BLaER1 treated with 17β-estradiol and CSF1 and Interleukin-3, amounts not matched to agents 10 nM and 100 nM (cell line): Measurements from ENCODE around the gene DMWD.

Source experiments
- H3K27ac ChIP-seq, 11 experiments: shearing (Covaris generic); formaldehyde crosslinking; 2 replicates each; pipeline ENCODE4 v1.8.1; 2022
- H3K27me3 ChIP-seq, 11 experiments: shearing (Covaris generic); formaldehyde crosslinking; 2 replicates each; pipeline ENCODE4 v1.8.1; 2022
- H3K36me3 ChIP-seq, 11 experiments: shearing (Covaris generic); formaldehyde crosslinking; 2 replicates each; pipeline ENCODE4 v1.8.1; 2022
- H3K4me1 ChIP-seq, 10 experiments: shearing (Covaris generic); formaldehyde crosslinking; 2 replicates each; pipeline ENCODE4 v1.8.1; 2022
- H3K4me2 ChIP-seq, 11 experiments: shearing (Covaris generic); formaldehyde crosslinking; 2 replicates each; pipeline ENCODE4 v1.8.1; 2022
- H3K4me3 ChIP-seq, 10 experiments: shearing (Covaris generic); formaldehyde crosslinking; 2 replicates each; pipeline ENCODE4 v1.8.1; 2022
- H3K9ac ChIP-seq, 11 experiments: shearing (Covaris generic); formaldehyde crosslinking; 2 replicates each; pipeline ENCODE4 v1.8.1; 2022
- H3K9me3 ChIP-seq, 11 experiments: shearing (Covaris generic); formaldehyde crosslinking; replicated peaks in 1 of 11; 2 replicates each; pipeline ENCODE4 v1.8.1; 2022
- H4K20me1 ChIP-seq, 11 experiments: shearing (Covaris generic); formaldehyde crosslinking; 2 replicates each; pipeline ENCODE4 v1.8.1; 2022
- Cebpa-rat ChIP-seq, 11 experiments: shearing (Covaris generic); IDR thresholded peaks; 2 replicates each; pipeline ENCODE4 v1.8.1; 2022

DMWD gene

GRCh38 chr19:45780146-45780447 lies 12.5 kb downstream of the DMWD start:
- H3K4me2 ChIP-seq = peak overlapping the region in 6 of 11 experiments; percentile 73 to 95 (median 86); a peak in 8 of 22 replicates
- no peak overlapping the region for H3K27ac ChIP-seq
- H3K27me3 ChIP-seq = peaks cover 6 to 89% (median 24%) of the 10 kb centered on the region in 11 experiments; a peak in 17 of 22 replicates
- H3K4me3 ChIP-seq = no peak overlapping the region
- peaks cover 0 to 38% (median 15%) of the 10 kb centered on the region in 11 experiments; a peak in 13 of 22 replicates for H3K36me3 ChIP-seq
- peaks cover 54 to 91% (median 81%) of the 10 kb centered on the region in 11 experiments for H4K20me1 ChIP-seq
- peaks cover 23 to 41% (median 33%) of the 10 kb centered on the region in 10 experiments for H3K4me1 ChIP-seq
- no peak for TF ChIP-seq Cebpa-rat (IDR thresholded peaks at IDR 0.05)
- no peak overlapping the region for H3K9ac ChIP-seq
- no peaks in the 10 kb centered on the region for H3K9me3 ChIP-seq

- Histone ChIP-seq H3K9ac (peak overlapping the region in 4 of 11 experiments; percentile 27 to 49 (median 33); a peak in 2 of 22 replicates), H3K27ac (no peak overlapping the region), H3K4me2 (peak overlapping the region; percentile 61 to 95 (median 80)), H3K4me1 (peaks cover 23 to 41% (median 33%) of the 10 kb centered on the region in 10 experiments), H4K20me1 (peaks cover 48 to 91% (median 77%) of the 10 kb centered on the region in 11 experiments), H3K4me3 (peak overlapping the region in 7 of 10 experiments; percentile 9 to 51 (median 27); a peak in 7 of 20 replicates), H3K27me3 (peaks cover 6 to 89% (median 18%) of the 10 kb centered on the region in 11 experiments; a peak in 17 of 22 replicates), H3K9me3 (no peaks in the 10 kb centered on the region), H3K36me3 (peaks cover 0 to 38% (median 15%) of the 10 kb centered on the region in 11 experiments; a peak in 12 of 22 replicates)
- TF ChIP-seq Cebpa-rat (IDR thresholded peaks at IDR 0.05) = no peak
Observed at GRCh38 chr19:45779231-45780145, 13.2 kb downstream of the DMWD start.

- peaks cover 37 to 90% (median 66%) of the 10 kb centered on the region in 11 experiments for H4K20me1 ChIP-seq
- peaks cover 25 to 42% (median 39%) of the 10 kb centered on the region in 10 experiments for H3K4me1 ChIP-seq
- no peak for TF ChIP-seq Cebpa-rat (IDR thresholded peaks at IDR 0.05)
- no peaks in the 10 kb centered on the region for H3K9me3 ChIP-seq
- peak overlapping the region in 9 of 11 experiments; percentile 61 to 95 (median 85); a peak in 16 of 22 replicates for H3K4me2 ChIP-seq
- H3K27me3 ChIP-seq = peaks cover 6 to 89% (median 17%) of the 10 kb centered on the region in 11 experiments; a peak in 17 of 22 replicates
- no peak overlapping the region for H3K4me3 ChIP-seq
- H3K36me3 ChIP-seq = peaks cover 0 to 32% (median 15%) of the 10 kb centered on the region in 11 experiments; a peak in 12 of 22 replicates
- H3K9ac ChIP-seq = no peak overlapping the region
- no peak overlapping the region for H3K27ac ChIP-seq
Observed at GRCh38 chr19:45778010-45778661, 14.5 kb downstream of the DMWD start.

GRCh38 chr19:45777395-45777961 lies 15.2 kb downstream of the DMWD start:
- Histone ChIP-seq H3K36me3 (peaks cover 0 to 36% (median 15%) of the 10 kb centered on the region in 11 experiments; a peak in 12 of 22 replicates), H3K4me1 (peaks cover 29 to 49% (median 45%) of the 10 kb centered on the region in 10 experiments), H3K9me3 (no peaks in the 10 kb centered on the region), H4K20me1 (peaks cover 40 to 90% (median 69%) of the 10 kb centered on the region in 11 experiments), H3K4me2 (no peak overlapping the region), H3K4me3 (no peak overlapping the region), H3K9ac (no peak overlapping the region), H3K27me3 (peaks cover 6 to 90% (median 17%) of the 10 kb centered on the region in 11 experiments; a peak in 17 of 22 replicates), H3K27ac (no peak overlapping the region)
- TF ChIP-seq Cebpa-rat (IDR thresholded peaks at IDR 0.05) = no peak

- peaks cover 0 to 41% (median 15%) of the 10 kb centered on the region in 11 experiments; a peak in 12 of 22 replicates for H3K36me3 ChIP-seq
- H3K27me3 ChIP-seq = peaks cover 0 to 81% (median 1%) of the 10 kb centered on the region in 11 experiments; a peak in 14 of 22 replicates
- H3K4me2 ChIP-seq = no peak overlapping the region; a peak in 1 of 22 replicates
- H3K27ac ChIP-seq = no peak overlapping the region
- peaks cover 34 to 90% (median 63%) of the 10 kb centered on the region in 11 experiments for H4K20me1 ChIP-seq
- no peak for TF ChIP-seq Cebpa-rat (IDR thresholded peaks at IDR 0.05)
- peaks cover 16 to 56% (median 51%) of the 10 kb centered on the region in 10 experiments for H3K4me1 ChIP-seq
- no peaks in the 10 kb centered on the region for H3K9me3 ChIP-seq
- H3K9ac ChIP-seq = no peak overlapping the region
- no peak overlapping the region for H3K4me3 ChIP-seq
Observed at GRCh38 chr19:45774765-45775164, 17.9 kb downstream of the DMWD start.

- H3K9ac ChIP-seq = no peak overlapping the region
- peaks cover under 1 to 68% (median 2%) of the 10 kb centered on the region in 11 experiments; a peak in 17 of 22 replicates for H3K27me3 ChIP-seq
- peaks cover 24 to 80% (median 50%) of the 10 kb centered on the region in 11 experiments for H4K20me1 ChIP-seq
- H3K9me3 ChIP-seq = no peaks in the 10 kb centered on the region
- no peak overlapping the region for H3K4me3 ChIP-seq
- H3K27ac ChIP-seq = no peak overlapping the region
- peaks cover 6 to 48% (median 41%) of the 10 kb centered on the region in 10 experiments; a peak in 18 of 20 replicates for H3K4me1 ChIP-seq
- H3K36me3 ChIP-seq = peaks cover 0 to 40% (median 15%) of the 10 kb centered on the region in 11 experiments; a peak in 12 of 22 replicates
- TF ChIP-seq Cebpa-rat (IDR thresholded peaks at IDR 0.05) = no peak
- H3K4me2 ChIP-seq = peak overlapping the region in 8 of 11 experiments; percentile 69 to 100 (median 92); a peak in 14 of 22 replicates
Observed at GRCh38 chr19:45773384-45773783, 19.3 kb downstream of the DMWD start.

GRCh38 chr19:45772912-45773311 lies 19.7 kb downstream of the DMWD start:
- Histone ChIP-seq H3K27me3 (peaks cover 6 to 68% (median 6%) of the 10 kb centered on the region in 11 experiments), H3K4me3 (no peak overlapping the region), H3K4me1 (peaks cover 11 to 48% (median 41%) of the 10 kb centered on the region in 10 experiments), H3K36me3 (peaks cover 0 to 35% (median 12%) of the 10 kb centered on the region in 11 experiments; a peak in 12 of 22 replicates), H3K9me3 (no peaks in the 10 kb centered on the region), H4K20me1 (peaks cover 22 to 75% (median 45%) of the 10 kb centered on the region in 11 experiments; a peak in 21 of 22 replicates), H3K27ac (no peak overlapping the region), H3K4me2 (peak overlapping the region in 10 of 11 experiments; percentile 8 to 100 (median 81); a peak in 18 of 22 replicates), H3K9ac (0 out of 22 replicates have a peak overlapping the region, but pooled peaks of 2 of the 11 experiments have one; percentile 9 to 13)
- no peak for TF ChIP-seq Cebpa-rat (IDR thresholded peaks at IDR 0.05)
